Activated CD4-positive, alpha-beta T cell treated with anti-CD3 and anti-CD28 coated beads, Interleukin-2, amount 50 U/mL, for 4 hours (primary cell): ENCODE measurements around the gene CD36.

ENCODE experiments used
- DNase-seq, 2 experiments: peaks; one replicate each; pipeline ENCODE4 v3.0.0-alpha.2; 2020

Gene CD36

GRCh38 chr7:80637911-80638765 is at the start of gene CD36:
Gene CD36 (plus strand): TSS chr7:80638642. CDS start chr7:80646741, 8,099 bp downstream.
- DNase-seq: no peak

GRCh38 chr7:80589631-80590030 is 48.8 kb upstream of the CD36 start:
- no peak for DNase-seq

GRCh38 chr7:80591654-80592053 is 46.8 kb upstream of the CD36 start:
- no peak for DNase-seq

GRCh38 chr7:80593869-80594586 is 44.4 kb upstream of the CD36 start:
- no peak for DNase-seq

- DNase-seq: no peak
These were observed 41.4 kb upstream of the CD36 start for GRCh38 chr7:80596933-80597517.

- DNase-seq: no peak
These were observed 40.6 kb upstream of the CD36 start for GRCh38 chr7:80597875-80598274.

- no peak for DNase-seq
These were observed 38.4 kb upstream of the CD36 start for GRCh38 chr7:80600046-80600445.

- no peak for DNase-seq
These were observed 36.4 kb upstream of the CD36 start for GRCh38 chr7:80601999-80602398.

- DNase-seq: no peak
These were observed 34.5 kb upstream of the CD36 start for GRCh38 chr7:80603940-80604339.

GRCh38 chr7:80604436-80604835 is 34.0 kb upstream of the CD36 start:
- DNase-seq: no peak

GRCh38 chr7:80607136-80607535 is 31.3 kb upstream of the CD36 start:
- DNase-seq: no peak

- DNase-seq: no peak
These were observed 30.1 kb upstream of the CD36 start for GRCh38 chr7:80608336-80608735.

GRCh38 chr7:80609751-80610150 is 28.7 kb upstream of the CD36 start:
- DNase-seq: no peak

- no peak for DNase-seq
These were observed 27.1 kb upstream of the CD36 start for GRCh38 chr7:80611353-80611752.

GRCh38 chr7:80611779-80612178 is 26.7 kb upstream of the CD36 start:
- DNase-seq: no peak

- DNase-seq: no peak
These were observed 25.6 kb upstream of the CD36 start for GRCh38 chr7:80612880-80613279.

- no peak for DNase-seq
These were observed 24.9 kb upstream of the CD36 start for GRCh38 chr7:80613519-80613918.

GRCh38 chr7:80614851-80615271 is 23.6 kb upstream of the CD36 start:
- no peak for DNase-seq

GRCh38 chr7:80618096-80618495 is 20.3 kb upstream of the CD36 start:
- DNase-seq: no peak

GRCh38 chr7:80619741-80620140 is 18.7 kb upstream of the CD36 start:
- no peak for DNase-seq

GRCh38 chr7:80622541-80622940 is 15.9 kb upstream of the CD36 start:
- DNase-seq: no peak

- DNase-seq: no peak
These were observed 14.8 kb upstream of the CD36 start for GRCh38 chr7:80623503-80624252.

- DNase-seq: no peak
These were observed 13.7 kb upstream of the CD36 start for GRCh38 chr7:80624763-80625162.
